Loucy (cell line): Measurements from ENCODE around the gene CXCR5.

Experiments used
- CTCF ChIP-seq: fragments of 200-600 bp; sonication (generic); conservative IDR thresholded peaks from 2 replicates; pipeline ENCODE4 v1.5.1; 2014; ENCODE audit warnings: mild to moderate bottlenecking, antibody characterized with exemption, low read length
- EZH2phosphoT487 ChIP-seq: fragments of 200-600 bp; IDR thresholded peaks from 2 replicates; pipeline ENCODE4 v1.6.1; 2018; ENCODE audit warnings: antibody characterized with exemption, mild to moderate bottlenecking, moderate library complexity, borderline replicate concordance

DNA sequence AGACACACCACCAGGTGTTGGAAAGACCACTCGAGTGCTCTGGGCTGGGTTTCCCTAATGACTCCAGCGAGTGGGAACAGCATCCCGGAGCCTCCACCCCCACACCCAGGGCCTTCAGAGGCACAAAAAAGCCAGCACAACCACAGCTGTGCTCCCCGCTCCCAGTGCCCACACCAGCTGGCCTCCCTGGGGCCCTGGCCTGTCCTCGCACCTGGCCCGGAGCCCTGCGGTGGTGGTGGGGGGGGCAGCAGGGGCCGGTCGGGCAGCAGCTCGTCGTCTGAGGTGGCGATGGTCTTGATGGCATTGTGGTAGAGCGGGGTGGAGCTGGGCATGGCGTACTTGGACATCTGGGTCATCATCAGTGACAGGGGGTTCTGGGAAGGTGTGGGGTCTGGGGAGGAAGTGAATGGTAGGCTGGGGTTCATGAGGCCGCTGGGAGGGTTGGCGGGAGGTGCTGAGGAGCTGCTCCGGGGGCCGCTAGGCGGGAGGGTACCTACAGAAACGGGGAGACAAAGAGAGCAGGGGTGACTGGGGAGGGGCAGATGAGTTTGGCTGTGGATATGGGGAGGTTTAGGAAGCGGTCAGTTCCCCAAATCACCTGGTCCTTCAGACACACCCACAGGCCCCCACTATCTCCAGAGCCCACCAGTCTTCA lies 16.1 kb downstream of the CXCR5 start:
- TF ChIP-seq CTCF (no peak), EZH2phosphoT487 (no peak)
